Activated CD8-positive, alpha-beta T cell treated with anti-CD3 and anti-CD28 coated beads for 36 hours (primary cell): ENCODE results near the gene TOMM40L. TPM values are rescaled to one million over a fixed set of nuclear protein-coding genes. Genes with fewer than 3 reads are reported as not detected.

Source experiments
- ATAC-seq: fragments of 200-7000 bp; cut with Tn5 transposase; one replicate; pipeline ENCODE4 v1.10.0; 2021; ENCODE audit warnings: mild to moderate bottlenecking, moderate library complexity
- CTCF ChIA-PET: fragments of 350-600 bp; sonication (Branson Sonifier 250); formaldehyde crosslinking; loops from one replicate; lab custom pipeline; 2021; ENCODE audit warnings: antibody characterized with exemption; lab: Charles Lee
- POLR2A ChIA-PET: fragments of 350-600 bp; sonication (Branson Sonifier 250); formaldehyde crosslinking; loops from one replicate; lab custom pipeline; 2021; ENCODE audit warnings: antibody characterized with exemption; lab: Charles Lee
- DNase-seq: peaks from one replicate; pipeline ENCODE4 v3.0.0-alpha.2; 2020
- H3K27ac Mint-ChIP-seq: one replicate; pipeline ENCODE4 v1.8.0; 2021; ENCODE audit warnings: mild to moderate bottlenecking, mixed read lengths
- H3K27me3 Mint-ChIP-seq: one replicate; pipeline ENCODE4 v1.8.0; 2021; ENCODE audit warnings: mixed read lengths
- H3K36me3 Mint-ChIP-seq: one replicate; pipeline ENCODE4 v1.8.0; 2021; ENCODE audit warnings: low read depth, mixed read lengths
- H3K4me1 Mint-ChIP-seq: one replicate; pipeline ENCODE4 v1.8.0; 2021; ENCODE audit warnings: low read depth, mixed read lengths
- H3K4me3 Mint-ChIP-seq: one replicate; pipeline ENCODE4 v1.8.0; 2021; ENCODE audit warnings: mild to moderate bottlenecking, moderate library complexity, mixed read lengths
- H3K9me3 Mint-ChIP-seq: one replicate; pipeline ENCODE4 v1.8.0; 2021; ENCODE audit warnings: mixed read lengths
- intact Hi-C: fragments of 100-400 bp; cut with micrococcal nuclease; formaldehyde crosslinking; loops from one replicate; pipeline ENCODE4 v1.10.0; 2022
- total RNA-seq, 2 experiments: library from RNA; stranded (reverse); gene quantifications; one replicate each; pipeline ENCODE4 v1.2.3, GENCODE V29; 2021
- TF ChIP-seq, protein P1 (sequence below): fragments of 200-600 bp; IDR thresholded peaks from one replicate; pipeline ENCODE4 v1.8.0; 2022; ENCODE audit warnings: antibody characterized with exemption, mild to moderate bottlenecking

Gene TOMM40L
- 10 to 100 TPM; 11.6 to 12.1 TPM for total RNA-seq

DNA sequence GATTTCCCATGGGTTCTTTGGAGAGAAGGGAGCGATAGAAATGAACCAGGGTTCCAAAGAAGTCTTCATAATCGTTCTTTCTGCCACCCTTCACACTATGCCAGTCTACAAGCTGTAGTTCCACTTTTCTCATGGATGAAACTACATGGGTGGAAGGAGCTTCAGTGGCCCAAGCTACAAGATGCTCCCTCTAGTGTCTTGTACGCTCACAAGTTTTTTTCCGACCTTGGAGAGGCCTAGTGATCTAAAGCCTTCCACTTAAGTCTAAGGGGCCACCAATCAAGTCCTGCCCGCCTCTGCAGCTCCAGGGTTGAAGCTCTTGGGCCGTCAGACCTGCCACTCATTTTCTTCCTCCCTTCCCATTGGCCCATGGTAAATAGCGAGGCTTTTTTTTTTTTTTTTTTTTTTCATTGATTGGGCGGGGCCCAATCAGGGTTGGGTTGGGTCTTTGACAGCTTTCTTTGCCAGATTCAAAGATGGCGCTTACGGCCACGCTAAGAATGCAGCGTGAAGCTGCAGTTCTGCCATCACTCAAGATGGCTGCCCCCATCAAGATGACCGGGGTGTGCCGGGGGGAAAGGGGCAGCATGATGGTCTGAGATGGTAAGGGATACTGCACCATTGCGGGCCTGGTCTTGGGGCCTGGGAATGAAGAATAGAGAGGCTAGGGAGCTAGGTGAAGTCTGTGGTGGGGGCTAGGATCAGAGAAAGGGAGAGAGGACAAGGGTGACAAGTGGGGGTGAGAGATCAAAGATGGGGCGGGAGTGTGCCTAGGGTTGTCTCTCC lies at the start of gene TOMM40L:
TOMM40L (plus strand) TSS at position 527 of the 786 bp plus-strand sequence. CDS start 430 bp downstream, outside the sequence.
- Mint-ChIP-seq H3K4me1 (peaks cover 32% of the 10 kb centered on the region), H3K4me3 (peak within 1 kb of the TSS; percentile 98), H3K9me3 (no peaks in the 10 kb centered on the region), H3K27me3 (no peaks in the 10 kb centered on the region), H3K36me3 (peaks cover 11% of the 10 kb centered on the region), H3K27ac (peak within 1 kb of the TSS; percentile 95)
- peak; percentile 96 for ATAC-seq
- peak; percentile 96 for DNase-seq
- intact Hi-C loops = loop anchor here (2.0 to 5.0 kb wide), 2 partner anchors 67 to 157 kb away; no protein-coding TSS in a partner anchor
- POLR2A ChIA-PET = interaction anchor here (0.8 to 9.4 kb wide), 14 partner anchors 9 to 165 kb away, joined by 3 to 82 read pairs (median 4); partner anchors contain the start of genes ADAMTS4, B4GALT3, FCER1G and NDUFS2
- CTCF ChIA-PET = interaction anchor here (0.6 to 15.8 kb wide), 34 partner anchors 9 to 214 kb away, joined by 3 to 306 read pairs (median 5); partner anchors contain the start of genes ADAMTS4, NDUFS2, NR1I3 and PPOX
- TF ChIP-seq, protein P1, sequence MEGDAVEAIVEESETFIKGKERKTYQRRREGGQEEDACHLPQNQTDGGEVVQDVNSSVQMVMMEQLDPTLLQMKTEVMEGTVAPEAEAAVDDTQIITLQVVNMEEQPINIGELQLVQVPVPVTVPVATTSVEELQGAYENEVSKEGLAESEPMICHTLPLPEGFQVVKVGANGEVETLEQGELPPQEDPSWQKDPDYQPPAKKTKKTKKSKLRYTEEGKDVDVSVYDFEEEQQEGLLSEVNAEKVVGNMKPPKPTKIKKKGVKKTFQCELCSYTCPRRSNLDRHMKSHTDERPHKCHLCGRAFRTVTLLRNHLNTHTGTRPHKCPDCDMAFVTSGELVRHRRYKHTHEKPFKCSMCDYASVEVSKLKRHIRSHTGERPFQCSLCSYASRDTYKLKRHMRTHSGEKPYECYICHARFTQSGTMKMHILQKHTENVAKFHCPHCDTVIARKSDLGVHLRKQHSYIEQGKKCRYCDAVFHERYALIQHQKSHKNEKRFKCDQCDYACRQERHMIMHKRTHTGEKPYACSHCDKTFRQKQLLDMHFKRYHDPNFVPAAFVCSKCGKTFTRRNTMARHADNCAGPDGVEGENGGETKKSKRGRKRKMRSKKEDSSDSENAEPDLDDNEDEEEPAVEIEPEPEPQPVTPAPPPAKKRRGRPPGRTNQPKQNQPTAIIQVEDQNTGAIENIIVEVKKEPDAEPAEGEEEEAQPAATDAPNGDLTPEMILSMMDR = peak; percentile 62

DNA sequence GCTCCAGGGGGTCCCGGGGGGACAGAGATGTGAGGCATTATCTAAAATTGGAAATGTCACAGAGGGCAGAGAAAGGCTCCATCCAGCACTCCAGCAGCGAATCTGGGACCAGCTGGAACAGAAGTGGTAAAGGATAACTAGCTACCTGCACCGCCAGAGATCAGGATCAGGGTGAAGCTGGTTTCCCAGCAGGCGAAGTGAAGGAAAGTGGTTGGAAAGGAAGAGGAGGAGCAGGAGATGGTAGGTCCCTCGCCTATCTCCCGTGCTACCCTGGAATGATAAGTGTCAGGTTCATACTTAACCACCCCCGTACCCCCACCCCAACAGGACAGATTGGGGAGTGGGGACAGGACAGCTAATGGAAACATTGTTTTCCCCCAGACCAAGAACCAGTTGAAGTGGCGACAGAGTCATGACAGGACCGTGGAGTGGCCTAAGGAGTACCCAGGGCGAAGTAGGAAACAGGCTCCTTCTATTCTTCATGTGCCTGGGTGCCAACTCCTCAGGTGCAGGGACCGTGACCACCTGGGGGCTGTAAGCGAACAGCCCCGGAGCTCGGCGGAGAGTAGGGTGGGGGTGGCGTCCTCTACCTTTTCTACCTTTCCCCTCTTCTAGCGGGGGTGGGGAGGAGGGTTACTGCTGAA lies 49.3 kb upstream of the TOMM40L start:
- peaks cover 26% of the 10 kb centered on the region for H3K36me3 Mint-ChIP-seq
- no peaks in the 10 kb centered on the region for H3K27me3 Mint-ChIP-seq
- H3K27ac Mint-ChIP-seq = peak overlapping the region; percentile 99

DNA sequence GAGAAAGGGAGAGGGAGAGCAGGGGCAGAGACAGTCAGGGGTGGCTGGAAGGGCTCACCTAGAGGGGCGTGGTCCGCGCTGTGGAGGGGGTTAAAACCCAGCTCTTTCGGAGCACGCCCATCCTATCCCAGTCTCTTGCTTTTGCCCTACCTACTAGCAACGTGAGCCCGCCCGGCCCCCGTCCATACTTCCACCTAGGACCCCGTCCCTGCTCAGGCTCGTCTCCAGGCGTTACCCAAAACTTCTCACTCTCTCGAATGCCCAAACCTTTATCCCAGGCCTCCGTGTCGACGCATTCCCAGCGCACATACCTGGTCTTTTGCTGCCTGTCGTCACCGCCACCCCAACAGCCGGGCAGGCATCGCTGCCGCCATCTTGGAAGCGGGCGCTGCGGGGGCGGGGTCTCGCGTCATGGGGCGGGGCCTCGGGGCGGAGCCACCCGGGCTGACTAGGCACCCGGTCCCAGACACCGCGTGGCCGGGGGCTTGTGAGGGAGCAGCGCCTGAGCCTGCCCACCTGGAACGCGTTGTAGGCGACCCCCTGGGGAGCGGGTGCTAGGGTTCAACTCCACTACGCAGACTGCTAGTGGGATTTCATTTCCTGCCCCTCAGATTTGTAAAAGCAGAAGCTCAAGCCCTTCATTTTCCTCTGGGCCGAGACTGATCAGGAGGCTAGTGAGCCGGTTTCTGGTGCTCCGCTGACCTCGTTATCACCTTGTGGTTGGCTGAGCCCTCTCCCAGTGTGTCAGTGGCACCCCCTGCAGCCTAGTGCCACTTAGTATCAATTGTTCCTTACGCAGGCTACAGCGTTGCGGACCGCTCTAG lies 48.5 kb upstream of the TOMM40L start, which contains the start of gene B4GALT3:
B4GALT3 (minus strand) TSS at position 396 of the 824 bp plus-strand sequence. CDS start 1,447 bp downstream, outside the sequence.
- peak within 1 kb of the TSS; percentile 99 for H3K27ac Mint-ChIP-seq
- TF ChIP-seq, protein P1 = no peak
- ChIA-PET POLR2A (interaction anchor here (0.6 to 3.7 kb wide), 11 partner anchors 11 to 217 kb away, joined by 3 to 46 read pairs (median 5); partner anchors contain the start of genes ADAMTS4, NDUFS2, PPOX and TOMM40L), CTCF (interaction anchor here (1.1 to 3.7 kb wide), 6 partner anchors 9 to 115 kb away, joined by 3 to 30 read pairs (median 3); partner anchors contain the start of gene PPOX)
- H3K4me3 Mint-ChIP-seq = peak within 1 kb of the TSS; percentile 97
- intact Hi-C loops = no loop called here
- no peaks in the 10 kb centered on the region for H3K27me3 Mint-ChIP-seq
- no peaks in the 10 kb centered on the region for H3K9me3 Mint-ChIP-seq
- DNase-seq (peak; percentile 96), ATAC-seq (peak; percentile 85)
- H3K4me1 Mint-ChIP-seq = peaks cover 55% of the 10 kb centered on the region
- peaks cover 26% of the 10 kb centered on the region for H3K36me3 Mint-ChIP-seq

More for the DNA sequence above, 49.3 kb upstream of the TOMM40L start:
- intact Hi-C loops = no loop called here
- TF ChIP-seq, protein P1 = no peak
- ATAC-seq = no peak
- Mint-ChIP-seq H3K9me3 (no peaks in the 10 kb centered on the region), H3K4me1 (peaks cover 48% of the 10 kb centered on the region), H3K4me3 (peak overlapping the region; percentile 97)
- ChIA-PET POLR2A (interaction anchor here (0.7 to 3.7 kb wide), 11 partner anchors 11 to 217 kb away, joined by 3 to 46 read pairs (median 3); partner anchors contain the start of genes ADAMTS4, NDUFS2, PPOX and UFC1), CTCF (interaction anchor here (1.0 to 3.7 kb wide), 7 partner anchors 10 to 116 kb away, joined by 3 to 30 read pairs (median 3); partner anchors contain the start of gene PPOX)
- DNase-seq = no peak

DNA sequence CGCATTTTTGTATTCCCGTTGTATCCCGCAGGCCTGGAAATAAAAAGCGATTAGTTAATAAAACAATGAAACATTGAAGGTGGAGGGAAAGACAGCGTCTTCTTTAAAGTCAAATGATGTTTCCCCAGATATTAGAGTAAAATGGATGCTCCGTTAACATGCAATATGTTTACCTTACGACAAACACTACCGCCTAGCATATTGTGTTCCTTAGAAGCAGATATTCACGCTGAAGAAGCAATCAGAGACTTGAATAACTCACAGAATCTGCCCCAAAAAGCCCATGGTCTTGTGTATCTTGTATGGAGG lies 48.0 kb upstream of the TOMM40L start:
- DNase-seq = no peak
- peak overlapping the region; percentile 99 for H3K27ac Mint-ChIP-seq
- no peaks in the 10 kb centered on the region for H3K27me3 Mint-ChIP-seq
- H3K4me1 Mint-ChIP-seq = peaks cover 56% of the 10 kb centered on the region
- TF ChIP-seq, protein P1 = no peak
- no peaks in the 10 kb centered on the region for H3K9me3 Mint-ChIP-seq
- ChIA-PET CTCF (interaction anchor here (1.5 to 3.7 kb wide), 3 partner anchors 9 to 34 kb away, joined by 3 to 30 read pairs (median 3); partner anchors contain the start of gene PPOX), POLR2A (interaction anchor here (0.6 to 3.7 kb wide), 8 partner anchors 12 to 216 kb away, joined by 3 to 46 read pairs (median 6); partner anchors contain the start of genes NDUFS2, PPOX, TOMM40L and UFC1)
- intact Hi-C loops = no loop called here
- peaks cover 22% of the 10 kb centered on the region for H3K36me3 Mint-ChIP-seq
- H3K4me3 Mint-ChIP-seq = peak overlapping the region; percentile 97
- no peak for ATAC-seq
